Gastrocnemius medialis (tissue), 4 donors: ENCODE measurements around the gene PDF. TPM values are rescaled to one million over a fixed set of nuclear protein-coding genes. Genes with fewer than 3 reads are reported as not detected.

Experiments
- ATAC-seq, 2 donors: fragments of 150-250 bp; one replicate each; pipeline ENCODE4 v1.9.1; 2016
- DNase-seq, 2 donors: peaks; one replicate each; pipeline ENCODE4 v3.0.0-alpha.2; 2019
- H3K27ac ChIP-seq, 4 donors: fragments of 200-600 bp; sonication (generic); 1 replicate in 1 of 4; 2 replicates in 3 of 4; pipeline ENCODE4 v1.5.1; 2016 to 2018; ENCODE audit warnings: mild to moderate bottlenecking in 2 of 4, moderate library complexity in 1 of 4
- H3K27me3 ChIP-seq, 3 donors: fragments of 200-600 bp; sonication (generic) in 2 of 3; 1 replicate in 1 of 3; 2 replicates in 2 of 3; pipeline versions ENCODE4 v1.5.1 to v1.6.0; 2016 to 2019; ENCODE audit warnings: mild to moderate bottlenecking in 1 of 3, moderate library complexity in 1 of 3
- H3K36me3 ChIP-seq, 2 donors: fragments of 200-600 bp; sonication (generic) in 1 of 2; one replicate each; pipeline ENCODE4 v1.5.1; 2017 to 2018
- H3K4me1 ChIP-seq, 2 donors: fragments of 200-600 bp; sonication (generic) in 1 of 2; one replicate each; pipeline ENCODE4 v1.5.1; 2016 to 2017; ENCODE audit warnings: mild to moderate bottlenecking in 2 of 2
- H3K4me3 ChIP-seq, 4 donors: fragments of 200-600 bp; sonication (generic) in 3 of 4; 1 replicate in 1 of 4; 2 replicates in 3 of 4; pipeline ENCODE4 v1.5.1; 2016 to 2019; ENCODE audit warnings: mild to moderate bottlenecking in 2 of 4
- H3K9me3 ChIP-seq, 3 donors: fragments of 200-600 bp; sonication (generic) in 2 of 3; 1 replicate in 1 of 3; 2 replicates in 2 of 3; pipeline ENCODE4 v1.5.1; 2016 to 2019
- CTCF ChIP-seq, 5 experiments: fragments of 450-650 bp in 3 of 5; fragments of 200-600 bp in 2 of 5; sonication (generic) in 2 of 5; IDR thresholded peaks in 4 of 5; conservative IDR thresholded peaks in 1 of 5; 1 replicate in 4 of 5; 2 replicates in 1 of 5; pipeline ENCODE4 v1.5.1; 2016 to 2019; ENCODE audit warnings: antibody characterized with exemption in 5 of 5, mild to moderate bottlenecking in 3 of 5, moderate library complexity in 3 of 5
- POLR2A ChIP-seq, 2 donors: fragments of 450-650 bp; IDR thresholded peaks; one replicate each; pipeline ENCODE4 v1.6.1; 2017; ENCODE audit warnings: antibody characterized with exemption in 2 of 2, mild to moderate bottlenecking in 2 of 2, moderate library complexity in 2 of 2
- in situ Hi-C, 4 donors: fragments of 200-750 bp; cut with MboI; loops; one replicate each; pipeline versions ENCODE4 v1.15.0 to v1.8.0; 2017; ENCODE audit warnings: low sequenced_read_pairs in 4 of 4
- intact Hi-C: fragments of 100-400 bp; cut with DNase I; formaldehyde crosslinking; loops from one replicate; pipeline ENCODE4 v1.15.1; 2023; ENCODE audit warnings: low total_unique reads
- total RNA-seq, 4 donors: library from RNA; depleted of rRNA; stranded (reverse); fragments of >200 nt; gene quantifications; one replicate each; pipeline versions ENCODE4 v1.1.0 to v1.2.3, GENCODE V29; 2016

PDF gene
- total RNA-seq, 4 donors from 2014 or later: 11.0 to 23.1 (median 16.8) TPM

- intact Hi-C loops: no loop called here
- H3K27me3 ChIP-seq: no peaks in the 10 kb centered on the region
- ATAC-seq (no peak), DNase-seq (no peak)
- no peaks in the 10 kb centered on the region for H3K9me3 ChIP-seq
- no peak overlapping the region for H3K27ac ChIP-seq
- H3K4me3 ChIP-seq: no peak overlapping the region
- peaks cover 0 to 4% of the 10 kb centered on the region in 2 donors for H3K36me3 ChIP-seq
- in situ Hi-C loops: no loop called here
- TF ChIP-seq POLR2A (IDR thresholded peaks at IDR 0.05) (no peak), CTCF (IDR thresholded peaks at IDR 0.05 in 4 of 5, conservative IDR thresholded peaks at IDR 0.05 in 1 of 5) (no peak)
- no peaks in the 10 kb centered on the region for H3K4me1 ChIP-seq
These were observed 20.2 kb upstream of the PDF start for GRCh38 chr16:69350536-69351133.

GRCh38 chr16:69349536-69349935 lies 19.1 kb upstream of the PDF start:
- Histone ChIP-seq H3K4me1 (no peaks in the 10 kb centered on the region), H3K27me3 (no peaks in the 10 kb centered on the region), H3K36me3 (peaks cover 0 to 4% of the 10 kb centered on the region in 2 donors), H3K27ac (no peak overlapping the region), H3K4me3 (no peak overlapping the region), H3K9me3 (no peaks in the 10 kb centered on the region)
- in situ Hi-C loops (no loop called here), intact Hi-C loops (no loop called here)
- ATAC-seq (no peak), DNase-seq (no peak)
- no peak for TF ChIP-seq POLR2A (IDR thresholded peaks at IDR 0.05)
- no peak for TF ChIP-seq CTCF (IDR thresholded peaks at IDR 0.05 in 4 of 5, conservative IDR thresholded peaks at IDR 0.05 in 1 of 5)

GRCh38 chr16:69348222-69348621 lies 17.8 kb upstream of the PDF start:
- Histone ChIP-seq H3K27me3 (no peaks in the 10 kb centered on the region), H3K27ac (no peak overlapping the region), H3K36me3 (peaks cover 0 to 14% of the 10 kb centered on the region in 2 donors), H3K9me3 (no peaks in the 10 kb centered on the region), H3K4me3 (no peak overlapping the region), H3K4me1 (no peaks in the 10 kb centered on the region)
- no peak for DNase-seq
- TF ChIP-seq CTCF (IDR thresholded peaks at IDR 0.05 in 4 of 5, conservative IDR thresholded peaks at IDR 0.05 in 1 of 5) (no peak), POLR2A (IDR thresholded peaks at IDR 0.05) (no peak)
- intact Hi-C loops (no loop called here), in situ Hi-C loops (no loop called here)
- ATAC-seq: no peak

- no peak for ATAC-seq
- in situ Hi-C loops: no loop called here
- Histone ChIP-seq H3K4me1 (no peaks in the 10 kb centered on the region), H3K9me3 (no peaks in the 10 kb centered on the region), H3K27ac (no peak overlapping the region), H3K36me3 (peaks cover 0 to 30% of the 10 kb centered on the region in 2 donors), H3K4me3 (no peak overlapping the region), H3K27me3 (no peaks in the 10 kb centered on the region)
- intact Hi-C loops: no loop called here
- TF ChIP-seq CTCF (IDR thresholded peaks at IDR 0.05 in 4 of 5, conservative IDR thresholded peaks at IDR 0.05 in 1 of 5): no peak
- TF ChIP-seq POLR2A (IDR thresholded peaks at IDR 0.05): no peak
- DNase-seq: no peak
These were observed 16.3 kb upstream of the PDF start for GRCh38 chr16:69346683-69347082.

GRCh38 chr16:69345923-69346322 lies 15.5 kb upstream of the PDF start:
- Histone ChIP-seq H3K4me1 (no peaks in the 10 kb centered on the region), H3K27ac (no peak overlapping the region), H3K36me3 (peaks cover 0 to 37% of the 10 kb centered on the region in 2 donors), H3K27me3 (no peaks in the 10 kb centered on the region), H3K9me3 (no peaks in the 10 kb centered on the region), H3K4me3 (no peak overlapping the region)
- ATAC-seq (no peak), DNase-seq (no peak)
- in situ Hi-C loops (no loop called here), intact Hi-C loops (no loop called here)
- no peak for TF ChIP-seq CTCF (IDR thresholded peaks at IDR 0.05 in 4 of 5, conservative IDR thresholded peaks at IDR 0.05 in 1 of 5)
- TF ChIP-seq POLR2A (IDR thresholded peaks at IDR 0.05): no peak
